GM10847 (cell line): ENCODE measurements around the gene IPO13.

Experiments
- POLR2A ChIP-seq: IDR thresholded peaks from 2 replicates; pipeline ENCODE4 v1.6.1; 2011; ENCODE audit not compliant: insufficient read length; ENCODE audit errors: extremely low read depth

IPO13 gene

GRCh38 chr1:43936431-43937151, 10.2 kb upstream of the IPO13 start:
- no peak for TF ChIP-seq POLR2A

- no peak for TF ChIP-seq POLR2A
Observed at GRCh38 chr1:43937179-43937865, 9.4 kb upstream of the IPO13 start.

GRCh38 chr1:43938383-43938782, 8.4 kb upstream of the IPO13 start:
- no peak for TF ChIP-seq POLR2A

GRCh38 chr1:43938892-43939587, 7.7 kb upstream of the IPO13 start:
- TF ChIP-seq POLR2A: no peak

GRCh38 chr1:43942411-43942810, 4.3 kb upstream of the IPO13 start:
- no peak for TF ChIP-seq POLR2A

GRCh38 chr1:43944860-43945259, 1.9 kb upstream of the IPO13 start:
- TF ChIP-seq POLR2A: no peak

- no peak for TF ChIP-seq POLR2A
Observed at GRCh38 chr1:43945674-43946235, 995 bp upstream of the IPO13 start.

GRCh38 chr1:43947061-43947873, 517 bp downstream of the IPO13 start:
- no peak for TF ChIP-seq POLR2A

GRCh38 chr1:43947874-43948437, 1.2 kb downstream of the IPO13 start:
- TF ChIP-seq POLR2A: no peak

GRCh38 chr1:43949678-43950077, 2.9 kb downstream of the IPO13 start:
- TF ChIP-seq POLR2A: no peak

- TF ChIP-seq POLR2A: no peak
Observed at GRCh38 chr1:43951021-43951985, 4.6 kb downstream of the IPO13 start.

- TF ChIP-seq POLR2A: no peak
Observed at GRCh38 chr1:43952731-43953346, 6.1 kb downstream of the IPO13 start.

- TF ChIP-seq POLR2A: no peak
Observed at GRCh38 chr1:43953361-43953760, 6.6 kb downstream of the IPO13 start.
